GM18867 (cell line): ENCODE results near the gene RBBP4.
"Not testable (repeated sequence)": the region's sequence is repeated elsewhere in the genome, so short reads cannot be mapped to it uniquely, and the experiment has no call there.

Experiments used
- ATAC-seq: cut with Tn5 transposase; IDR thresholded peaks from one replicate; pipeline ENCODE4 v1.9.1; 2021; ENCODE audit warnings: mild to moderate bottlenecking, moderate library complexity; ENCODE audit not compliant: unreplicated experiment

RBBP4 gene

GRCh38 chr1:32650752-32651460 lies at the start of gene RBBP4:
Gene RBBP4, plus strand, starts transcription at chr1:32651208. Its CDS starts 99 bp downstream, at chr1:32651307.
- peak; percentile 80 for ATAC-seq

- no peak for ATAC-seq
Measured at GRCh38 chr1:32605711-32606424, 45.1 kb upstream of the RBBP4 start.

GRCh38 chr1:32606565-32607371 lies 44.2 kb upstream of the RBBP4 start:
- no peak for ATAC-seq

GRCh38 chr1:32609180-32609579 lies 41.8 kb upstream of the RBBP4 start:
- no peak for ATAC-seq

- ATAC-seq, result no peak
Measured at GRCh38 chr1:32611859-32612188, 39.2 kb upstream of the RBBP4 start.

GRCh38 chr1:32612189-32612881 lies 38.7 kb upstream of the RBBP4 start:
- ATAC-seq, result no peak

- ATAC-seq, result no peak
Measured at GRCh38 chr1:32613472-32613871, 37.5 kb upstream of the RBBP4 start.

GRCh38 chr1:32618673-32619221 lies 32.3 kb upstream of the RBBP4 start:
- no peak for ATAC-seq

GRCh38 chr1:32619701-32620485 lies 31.1 kb upstream of the RBBP4 start:
- peak; percentile 80 for ATAC-seq

- ATAC-seq, result no peak
Measured at GRCh38 chr1:32622205-32622604, 28.8 kb upstream of the RBBP4 start.

GRCh38 chr1:32622806-32623681 lies 28.0 kb upstream of the RBBP4 start:
- ATAC-seq, result no peak

- ATAC-seq, result no peak
Measured at GRCh38 chr1:32623775-32624174, 27.2 kb upstream of the RBBP4 start.

- ATAC-seq, result no peak
Measured at GRCh38 chr1:32626176-32626575, 24.8 kb upstream of the RBBP4 start.

- ATAC-seq, result peak; percentile 86
Measured at GRCh38 chr1:32627596-32628162, 23.3 kb upstream of the RBBP4 start.

GRCh38 chr1:32630173-32630572 lies 20.8 kb upstream of the RBBP4 start:
- ATAC-seq, result not testable (repeated sequence)

GRCh38 chr1:32632829-32633228 lies 18.2 kb upstream of the RBBP4 start:
- ATAC-seq, result no peak

GRCh38 chr1:32635508-32636277 lies 15.3 kb upstream of the RBBP4 start:
- ATAC-seq, result no peak
